Breast epithelium (tissue), 4 donors: ENCODE data around the gene RABEPK. TPM values are rescaled to one million over a fixed set of nuclear protein-coding genes. Genes with fewer than 3 reads are reported as not detected.
A peak's percentile ranks its signal among the peaks of the same experiment; 100 is the strongest.

Experiments used
- DNase-seq, 2 donors: peaks; one replicate each; pipeline ENCODE4 v3.0.0-alpha.2; 2019; ENCODE audit warnings: low spot score in 2 of 2
- H3K27ac ChIP-seq, 2 donors: fragments of 200-600 bp; sonication (generic) in 1 of 2; one replicate each; pipeline ENCODE4 v1.5.1; 2016 to 2019; ENCODE audit warnings: mild to moderate bottlenecking in 1 of 2
- H3K27me3 ChIP-seq, 2 donors: fragments of 200-600 bp; sonication (generic) in 1 of 2; one replicate each; pipeline versions ENCODE4 v1.5.1 to v1.6.0; 2017 to 2019; ENCODE audit warnings: control low read depth in 1 of 2, mild to moderate bottlenecking in 1 of 2
- H3K36me3 ChIP-seq: fragments of 200-600 bp; one replicate; pipeline ENCODE4 v1.5.1; 2019
- H3K4me1 ChIP-seq, 2 donors: fragments of 200-600 bp; sonication (generic); one replicate each; pipeline ENCODE4 v1.5.1; 2016 to 2019; ENCODE audit warnings: control low read depth in 1 of 2
- H3K4me3 ChIP-seq, 3 donors: fragments of 200-600 bp; sonication (generic); 1 replicate in 2 of 3; 2 replicates in 1 of 3; pipeline ENCODE4 v1.5.1; 2016 to 2019; ENCODE audit warnings: mild to moderate bottlenecking in 3 of 3, moderate library complexity in 2 of 3
- H3K9me3 ChIP-seq, 2 donors: fragments of 200-600 bp; sonication (generic) in 1 of 2; one replicate each; pipeline ENCODE4 v1.5.1; 2016 to 2019; ENCODE audit warnings: control low read depth in 1 of 2
- POLR2A ChIP-seq: fragments of 450-650 bp; IDR thresholded peaks from one replicate; pipeline ENCODE4 v1.6.1; 2016; ENCODE audit warnings: antibody characterized with exemption, mild to moderate bottlenecking, moderate library complexity
- POLR2AphosphoS5 ChIP-seq, 3 donors: sonication (generic); formaldehyde crosslinking; IDR thresholded peaks; one replicate each; pipeline ENCODE4 v1.6.1; 2017; ENCODE audit warnings: antibody characterized with exemption in 3 of 3
- intact Hi-C: fragments of 100-400 bp; cut with DNase I; formaldehyde crosslinking; loops from one replicate; pipeline ENCODE4 v1.15.1; 2023; ENCODE audit warnings: low total_unique reads
- total RNA-seq, 3 donors: library from RNA; depleted of rRNA; stranded (reverse); fragments of >200 nt; gene quantifications; one replicate each; pipeline ENCODE4 v1.1.0, GENCODE V29; 2016
- TF ChIP-seq, protein P1 (sequence below), 3 donors: fragments of 450-650 bp; IDR thresholded peaks; one replicate each; pipeline ENCODE4 v1.5.1; 2016 to 2017; ENCODE audit warnings: antibody characterized with exemption in 3 of 3, mild to moderate bottlenecking in 3 of 3, moderate library complexity in 3 of 3

The RABEPK gene
- total RNA-seq, 3 donors from 2014 or later = 14.0 to 25.6 (median 17.9) TPM

- no peaks in the 10 kb centered on the region for H3K27me3 ChIP-seq
- TF ChIP-seq, protein P1, sequence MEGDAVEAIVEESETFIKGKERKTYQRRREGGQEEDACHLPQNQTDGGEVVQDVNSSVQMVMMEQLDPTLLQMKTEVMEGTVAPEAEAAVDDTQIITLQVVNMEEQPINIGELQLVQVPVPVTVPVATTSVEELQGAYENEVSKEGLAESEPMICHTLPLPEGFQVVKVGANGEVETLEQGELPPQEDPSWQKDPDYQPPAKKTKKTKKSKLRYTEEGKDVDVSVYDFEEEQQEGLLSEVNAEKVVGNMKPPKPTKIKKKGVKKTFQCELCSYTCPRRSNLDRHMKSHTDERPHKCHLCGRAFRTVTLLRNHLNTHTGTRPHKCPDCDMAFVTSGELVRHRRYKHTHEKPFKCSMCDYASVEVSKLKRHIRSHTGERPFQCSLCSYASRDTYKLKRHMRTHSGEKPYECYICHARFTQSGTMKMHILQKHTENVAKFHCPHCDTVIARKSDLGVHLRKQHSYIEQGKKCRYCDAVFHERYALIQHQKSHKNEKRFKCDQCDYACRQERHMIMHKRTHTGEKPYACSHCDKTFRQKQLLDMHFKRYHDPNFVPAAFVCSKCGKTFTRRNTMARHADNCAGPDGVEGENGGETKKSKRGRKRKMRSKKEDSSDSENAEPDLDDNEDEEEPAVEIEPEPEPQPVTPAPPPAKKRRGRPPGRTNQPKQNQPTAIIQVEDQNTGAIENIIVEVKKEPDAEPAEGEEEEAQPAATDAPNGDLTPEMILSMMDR (IDR thresholded peaks at IDR 0.05) = no peak
- H3K27ac ChIP-seq = no peak overlapping the region
- no peak for DNase-seq
- H3K9me3 ChIP-seq = no peaks in the 10 kb centered on the region
- H3K4me1 ChIP-seq = peaks cover 0 to 8% of the 10 kb centered on the region in 2 donors
- no peaks in the 10 kb centered on the region for H3K36me3 ChIP-seq
- intact Hi-C loops = no loop called here
- no peak overlapping the region for H3K4me3 ChIP-seq
Observed at GRCh38 chr9:125258160-125258785, 57.9 kb downstream of the RABEPK start.

DNA sequence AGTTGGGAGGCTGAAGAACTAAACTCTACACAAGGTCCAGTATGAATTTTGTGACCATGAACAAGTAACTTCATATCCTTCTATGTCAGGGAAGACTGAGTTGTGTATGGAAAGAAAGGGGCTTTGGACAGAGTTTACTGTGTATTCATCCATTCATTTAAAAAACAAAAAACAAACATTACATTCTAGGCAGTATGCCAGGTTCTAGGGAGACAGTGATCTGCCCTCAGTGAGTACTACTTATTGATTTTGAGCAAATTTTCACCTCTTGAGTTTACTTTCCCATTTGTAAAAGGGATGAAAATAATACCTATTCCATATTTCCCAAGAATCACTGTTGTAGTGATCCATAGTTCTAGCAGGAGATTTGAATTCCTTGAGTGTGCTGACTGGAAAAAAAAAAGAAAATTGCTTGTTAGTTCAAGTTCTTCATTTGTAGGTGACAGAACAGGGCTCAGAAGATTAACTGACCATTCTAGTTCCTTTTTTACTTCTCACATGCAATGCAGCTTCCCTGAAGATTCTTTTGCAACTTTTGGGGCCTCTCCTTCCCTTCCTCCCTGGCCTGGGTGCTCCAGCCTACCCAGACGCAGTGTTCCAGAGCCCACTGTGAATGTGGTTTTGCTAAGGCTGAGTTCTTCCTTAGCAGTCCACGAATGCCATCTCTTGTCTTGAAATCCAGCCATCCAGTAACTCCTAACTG lies 58.6 kb downstream of the RABEPK start:
- TF ChIP-seq, protein P1 (IDR thresholded peaks at IDR 0.05) = no peak
- no peak for TF ChIP-seq POLR2A
- TF ChIP-seq POLR2AphosphoS5 (IDR thresholded peaks at IDR 0.05) = no peak
- Histone ChIP-seq H3K27me3 (no peaks in the 10 kb centered on the region), H3K36me3 (no peaks in the 10 kb centered on the region), H3K27ac (no peak overlapping the region), H3K9me3 (no peaks in the 10 kb centered on the region), H3K4me1 (peaks cover 0 to 8% of the 10 kb centered on the region in 2 donors), H3K4me3 (no peak overlapping the region)
- intact Hi-C loops = no loop called here
- DNase-seq = no peak

DNA sequence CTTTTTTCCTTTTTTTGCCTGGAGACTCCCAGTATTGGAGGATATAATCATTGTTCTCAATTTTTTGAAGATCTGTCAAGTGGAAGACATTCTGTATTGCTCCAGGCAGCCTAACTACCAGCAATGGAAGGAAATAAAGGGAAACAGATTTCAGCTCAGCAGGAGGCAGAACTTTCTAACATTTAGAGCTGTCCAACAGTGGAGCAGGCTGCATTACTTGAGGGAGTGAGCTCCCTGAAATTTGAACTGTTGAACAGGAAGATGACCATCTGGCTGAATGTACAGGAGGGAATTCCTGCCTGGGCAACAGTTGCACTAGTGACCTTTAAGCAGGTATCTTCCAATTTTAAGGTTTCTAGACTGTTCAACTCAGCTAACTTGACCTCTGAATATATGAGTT lies 60.2 kb downstream of the RABEPK start:
- DNase-seq = no peak
- no peaks in the 10 kb centered on the region for H3K36me3 ChIP-seq

DNA sequence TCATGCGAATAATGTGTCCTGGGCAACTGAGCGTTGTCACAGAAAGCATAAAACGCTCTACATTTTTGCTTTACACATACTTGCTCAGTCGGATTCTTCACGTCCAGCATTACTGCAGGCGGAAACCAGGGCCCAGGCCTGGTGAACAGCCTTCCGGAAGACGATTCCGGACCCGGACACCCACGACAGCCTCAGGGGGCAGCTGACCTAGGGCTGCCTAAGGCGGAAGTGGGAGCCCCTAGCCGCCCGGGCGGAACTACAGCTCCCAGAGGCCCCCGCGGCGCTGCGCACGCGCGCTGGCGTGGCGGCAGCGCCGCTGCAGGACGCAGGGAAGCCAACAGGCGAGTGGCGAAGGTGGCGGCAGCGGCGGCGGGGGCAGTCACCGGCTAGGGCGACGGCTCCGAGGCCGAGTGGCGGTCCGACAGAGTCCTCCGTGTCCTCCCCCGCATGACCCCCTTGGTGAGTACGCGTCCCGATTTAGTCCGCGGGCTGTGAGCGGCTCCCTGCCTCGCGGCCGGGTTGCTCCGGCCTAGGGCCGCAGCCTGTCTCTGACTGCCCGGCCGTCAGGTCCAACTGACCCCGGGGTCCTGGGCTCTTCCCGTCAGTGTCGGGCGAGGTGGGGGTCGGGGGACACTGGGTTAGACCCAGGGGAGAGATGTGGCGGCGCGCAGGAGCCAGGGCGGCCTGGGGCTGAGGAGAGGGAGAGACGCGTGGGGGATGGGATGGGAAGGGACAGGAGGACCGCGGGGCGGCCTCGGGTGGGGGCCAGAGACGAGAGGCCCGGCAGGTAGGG lies 61.4 kb downstream of the RABEPK start, which contains the start of gene GAPVD1:
Gene GAPVD1 (plus strand): TSS at position 326 of the 793 bp plus-strand sequence. CDS start 37,096 bp downstream, outside the sequence.
- peak; percentile 74 to 77 for DNase-seq
- Histone ChIP-seq H3K4me1 (peaks cover 0 to 8% of the 10 kb centered on the region in 2 donors), H3K27me3 (no peaks in the 10 kb centered on the region), H3K9me3 (no peaks in the 10 kb centered on the region), H3K27ac (peak within 1 kb of the TSS; percentile 90 to 93), H3K4me3 (peak within 1 kb of the TSS; percentile 93 to 98 (median 97)), H3K36me3 (no peaks in the 10 kb centered on the region)
- TF ChIP-seq POLR2AphosphoS5 (IDR thresholded peaks at IDR 0.05) = peak; percentile 22 to 68 (median 45)
- no peak for TF ChIP-seq POLR2A
- TF ChIP-seq, protein P1 (IDR thresholded peaks at IDR 0.05) = peak in 1 of 3 donors; percentile 55
- intact Hi-C loops = no loop called here

More for the DNA sequence above, 60.2 kb downstream of the RABEPK start:
- H3K27me3 ChIP-seq = no peaks in the 10 kb centered on the region
- peaks cover 0 to 8% of the 10 kb centered on the region in 2 donors for H3K4me1 ChIP-seq
- no peak overlapping the region for H3K27ac ChIP-seq
- intact Hi-C loops = no loop called here
- no peak for TF ChIP-seq POLR2AphosphoS5 (IDR thresholded peaks at IDR 0.05)
- no peak for TF ChIP-seq POLR2A
- TF ChIP-seq, protein P1 (IDR thresholded peaks at IDR 0.05) = no peak
- no peak overlapping the region for H3K4me3 ChIP-seq
- H3K9me3 ChIP-seq = no peaks in the 10 kb centered on the region
